Osteoblast (primary cell): Measurements from ENCODE around the gene MEF2B. TPM values are rescaled to one million over a fixed set of nuclear protein-coding genes. Genes with fewer than 3 reads are reported as not detected.
"Not testable (repeated sequence)": the region's sequence is repeated elsewhere in the genome, so short reads cannot be mapped to it uniquely, and the experiment has no call there.

Source experiments
- DNase-seq: peaks from one replicate; pipeline ENCODE4 v3.0.0; 2011; ENCODE audit warnings: low spot score, mixed read lengths; ENCODE audit not compliant: insufficient read length; ENCODE audit errors: missing footprints
- H2AFZ ChIP-seq: 2 replicates; pipeline ENCODE4 v1.6.0; 2011; ENCODE audit warnings: mild to moderate bottlenecking, low read length
- H3K27ac ChIP-seq: 2 replicates; pipeline ENCODE4 v1.5.1; 2011; ENCODE audit warnings: mild to moderate bottlenecking, low read depth, low read length, moderate library complexity
- H3K27me3 ChIP-seq: 2 replicates; pipeline ENCODE4 v1.6.0; 2012; ENCODE audit warnings: mild to moderate bottlenecking, control low read depth, inconsistent platforms, low read length, moderate library complexity; ENCODE audit not compliant: insufficient read depth
- H3K36me3 ChIP-seq: 2 replicates; pipeline ENCODE4 v1.5.1; 2011; ENCODE audit warnings: mild to moderate bottlenecking, low read length, control low read depth, moderate library complexity; ENCODE audit not compliant: insufficient read depth
- H3K4me1 ChIP-seq: 2 replicates; pipeline ENCODE4 v1.5.1; 2011; ENCODE audit warnings: mild to moderate bottlenecking, low read length, control low read depth, moderate library complexity; ENCODE audit not compliant: insufficient read depth
- H3K4me2 ChIP-seq: 2 replicates; pipeline ENCODE4 v1.6.0; 2011; ENCODE audit warnings: mild to moderate bottlenecking, low read length; ENCODE audit not compliant: insufficient read depth
- H3K4me3 ChIP-seq: fragments of 200-600 bp; sonication (generic); 3 replicates; pipeline ENCODE4 v1.5.1; 2012; ENCODE audit warnings: mild to moderate bottlenecking, low read length, inconsistent platforms; ENCODE audit not compliant: insufficient read depth
- H3K79me2 ChIP-seq: 2 replicates; pipeline ENCODE4 v1.6.0; 2012; ENCODE audit warnings: mild to moderate bottlenecking, low read length, control low read depth, inconsistent platforms; ENCODE audit not compliant: insufficient read depth
- H3K9me3 ChIP-seq: 2 replicates; pipeline ENCODE4 v1.5.1; 2011; ENCODE audit warnings: low read depth, low read length, control low read depth
- H4K20me1 ChIP-seq: 2 replicates; pipeline ENCODE4 v1.6.0; 2012; ENCODE audit warnings: mild to moderate bottlenecking, low read length, control low read depth; ENCODE audit not compliant: insufficient read depth
- CTCF ChIP-seq: IDR thresholded peaks from 2 replicates; pipeline ENCODE4 v1.5.1; 2011; ENCODE audit warnings: mild to moderate bottlenecking, low read depth, low read length, moderate library complexity; ENCODE audit errors: extremely low read depth
- total RNA-seq: library from RNA; depleted of rRNA; stranded (reverse); fragments of >200 nt; gene quantifications from 2 replicates; pipeline ENCODE4 v1.2.3, GENCODE V29; 2012

MEF2B gene
- total RNA-seq, 1 donor: 0.36 TPM

GRCh38 chr19:19154768-19155494, 15.1 kb downstream of the MEF2B start:
- no peak for TF ChIP-seq CTCF
- H3K4me1 ChIP-seq: no peaks in the 10 kb centered on the region
- H3K79me2 ChIP-seq: no peaks in the 10 kb centered on the region
- no peak overlapping the region for H3K4me3 ChIP-seq
- H3K27ac ChIP-seq: no peak overlapping the region
- no peak overlapping the region for H3K4me2 ChIP-seq
- no peaks in the 10 kb centered on the region for H3K36me3 ChIP-seq
- no peak overlapping the region for H2AFZ ChIP-seq
- DNase-seq: no peak
- no peaks in the 10 kb centered on the region for H3K9me3 ChIP-seq
- no peaks in the 10 kb centered on the region for H4K20me1 ChIP-seq
- no peaks in the 10 kb centered on the region for H3K27me3 ChIP-seq

GRCh38 chr19:19152668-19153384, 17.2 kb downstream of the MEF2B start:
- Histone ChIP-seq H3K9me3 (no peaks in the 10 kb centered on the region), H3K36me3 (peaks cover 4% of the 10 kb centered on the region), H4K20me1 (no peaks in the 10 kb centered on the region), H3K27me3 (no peaks in the 10 kb centered on the region), H3K4me1 (no peaks in the 10 kb centered on the region), H3K4me2 (no peak overlapping the region), H3K4me3 (no peak overlapping the region), H3K27ac (no peak overlapping the region), H3K79me2 (no peaks in the 10 kb centered on the region), H2AFZ (no peak overlapping the region)
- peak; percentile 58 for DNase-seq
- no peak for TF ChIP-seq CTCF

GRCh38 chr19:19151418-19151817, 18.6 kb downstream of the MEF2B start:
- Histone ChIP-seq H3K4me1 (no peaks in the 10 kb centered on the region), H4K20me1 (no peaks in the 10 kb centered on the region), H3K27ac (no peak overlapping the region), H3K27me3 (no peaks in the 10 kb centered on the region), H2AFZ (no peak overlapping the region), H3K36me3 (peaks cover 4% of the 10 kb centered on the region), H3K79me2 (no peaks in the 10 kb centered on the region), H3K9me3 (no peaks in the 10 kb centered on the region), H3K4me3 (no peak overlapping the region), H3K4me2 (no peak overlapping the region)
- no peak for TF ChIP-seq CTCF
- no peak for DNase-seq

GRCh38 chr19:19149435-19149834, 20.6 kb downstream of the MEF2B start:
- Histone ChIP-seq H4K20me1 (no peaks in the 10 kb centered on the region), H3K27me3 (no peaks in the 10 kb centered on the region), H3K4me2 (no peak overlapping the region), H3K4me1 (no peaks in the 10 kb centered on the region), H2AFZ (no peak overlapping the region), H3K4me3 (no peak overlapping the region), H3K36me3 (peaks cover 4% of the 10 kb centered on the region), H3K79me2 (no peaks in the 10 kb centered on the region), H3K27ac (no peak overlapping the region), H3K9me3 (no peaks in the 10 kb centered on the region)
- no peak for TF ChIP-seq CTCF
- DNase-seq: no peak

GRCh38 chr19:19148504-19148903, 21.6 kb downstream of the MEF2B start:
- H3K36me3 ChIP-seq, H3K4me2 ChIP-seq, H3K79me2 ChIP-seq, DNase-seq, H3K9me3 ChIP-seq, H3K27ac ChIP-seq, H3K4me1 ChIP-seq, H4K20me1 ChIP-seq, H3K27me3 ChIP-seq, H2AFZ ChIP-seq, H3K4me3 ChIP-seq: not testable (repeated sequence)
